Ovary (tissue), 3 donors: ENCODE data around the gene DMXL1.

ENCODE experiments used
- CTCF ChIP-seq, 3 donors: fragments of 450-650 bp in 2 of 3; fragments of 200-600 bp in 1 of 3; IDR thresholded peaks; one replicate each; pipeline versions ENCODE4 v1.5.1 to v1.8.0; 2016 to 2022; ENCODE audit warnings: antibody characterized with exemption in 3 of 3, mild to moderate bottlenecking in 1 of 3
- EP300 ChIP-seq: sonication (generic); formaldehyde crosslinking; IDR thresholded peaks from one replicate; pipeline ENCODE4 v1.6.1; 2017; ENCODE audit warnings: antibody characterized with exemption
- POLR2A ChIP-seq: fragments of 450-650 bp; IDR thresholded peaks from one replicate; pipeline ENCODE4 v1.6.1; 2017; ENCODE audit warnings: antibody characterized with exemption, mild to moderate bottlenecking, moderate library complexity
- donor health status: DM: no; HTN: no; CAD: no.

DNA sequence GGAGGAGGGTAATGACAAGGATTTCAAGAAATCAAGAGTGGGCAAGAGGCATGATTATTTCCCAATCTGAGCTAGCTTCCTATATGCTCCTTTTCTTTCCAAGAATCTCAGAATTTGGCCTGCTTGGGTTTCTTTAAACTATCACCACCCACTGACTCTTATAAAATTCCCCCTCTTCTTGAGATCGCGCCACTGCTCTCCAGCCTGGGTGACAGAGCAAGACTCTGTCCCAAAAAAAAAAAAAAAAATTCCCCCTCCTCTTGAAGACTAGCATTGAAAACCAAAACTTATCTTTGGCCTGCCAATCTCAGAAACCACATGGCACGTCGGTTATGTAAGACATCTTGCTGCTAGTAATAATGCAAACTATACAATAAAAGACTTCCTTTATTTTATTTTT, 3.4 kb upstream of the DMXL1 start:
- TF ChIP-seq CTCF (IDR thresholded peaks at IDR 0.05) (no peak), POLR2A (no peak), EP300 (no peak)
